Retinal pigment epithelial cell (primary cell): ENCODE measurements around the gene PCGF1.

ENCODE experiments used
- DNase-seq: peaks from one replicate; pipeline ENCODE4 v3.0.0-alpha.2; 2010; ENCODE audit warnings: low read depth
- H3K4me3 ChIP-seq: 2 replicates; pipeline ENCODE4 v1.5.1; 2011; ENCODE audit warnings: mild to moderate bottlenecking, low read length, control low read depth, moderate library complexity
- CTCF ChIP-seq: conservative IDR thresholded peaks from 2 replicates; pipeline ENCODE4 v1.5.1; 2011; ENCODE audit warnings: low read depth, low read length, control low read depth, inconsistent platforms

Gene PCGF1

GRCh38 chr2:74482801-74483674 lies 24.5 kb downstream of the PCGF1 start, which contains the start of the genes CCDC142 and TTC31:
Gene CCDC142, minus strand, starts transcription at chr2:74482998. Its CDS starts 161 bp downstream, at chr2:74482837.
Gene TTC31, plus strand, starts transcription at chr2:74483081. Its CDS starts 15 bp downstream, at chr2:74483096.
- DNase-seq = peak; percentile 83
- TF ChIP-seq CTCF = peak; percentile 93
- H3K4me3 ChIP-seq = peak within 1 kb of the TSS; percentile 84

GRCh38 chr2:74481961-74482800 lies 25.3 kb downstream of the PCGF1 start:
- no peak for DNase-seq
- no peak for TF ChIP-seq CTCF
- peak overlapping the region; percentile 84 for H3K4me3 ChIP-seq

GRCh38 chr2:74481431-74481830 lies 26.1 kb downstream of the PCGF1 start:
- no peak for TF ChIP-seq CTCF
- DNase-seq = no peak
- peak overlapping the region; percentile 84 for H3K4me3 ChIP-seq

- peak; percentile 44 for TF ChIP-seq CTCF
- no peak for DNase-seq
- no peak overlapping the region for H3K4me3 ChIP-seq
Observed at GRCh38 chr2:74474899-74475298, 32.6 kb downstream of the PCGF1 start.

- no peak overlapping the region for H3K4me3 ChIP-seq
- TF ChIP-seq CTCF = no peak
- DNase-seq = no peak
Observed at GRCh38 chr2:74474481-74474880, 33.0 kb downstream of the PCGF1 start.

GRCh38 chr2:74472945-74473258 lies 34.6 kb downstream of the PCGF1 start:
- DNase-seq = no peak
- no peak for TF ChIP-seq CTCF
- H3K4me3 ChIP-seq = peak overlapping the region; percentile 68
